Cardiac muscle cell (in vitro differentiated cells and primary cell): ENCODE measurements around the gene OVAAL. TPM values are rescaled to one million over a fixed set of nuclear protein-coding genes. Genes with fewer than 3 reads are reported as not detected.

Experiments
- DNase-seq, 2 donors: peaks; one replicate each; pipeline versions ENCODE4 v3.0.0 to v3.0.0-alpha.2; 2010 to 2017; ENCODE audit warnings: low read depth in 1 of 2, low spot score in 1 of 2
- H3K27ac ChIP-seq: fragments of 200-600 bp; sonication (generic); 2 replicates; pipeline ENCODE4 v1.5.1; 2016
- H3K27me3 ChIP-seq: fragments of 200-600 bp; sonication (generic); 2 replicates; pipeline ENCODE4 v1.6.0; 2016; ENCODE audit warnings: control low read depth
- H3K36me3 ChIP-seq: fragments of 200-600 bp; sonication (generic); 2 replicates; pipeline ENCODE4 v1.5.1; 2016; ENCODE audit warnings: control low read depth
- H3K4me1 ChIP-seq: fragments of 200-600 bp; sonication (generic); 2 replicates; pipeline ENCODE4 v1.8.1; 2017; ENCODE audit warnings: low read depth, mild to moderate bottlenecking, mixed run types
- H3K4me3 ChIP-seq: fragments of 200-600 bp; sonication (generic); 2 replicates; pipeline ENCODE4 v1.5.1; 2016; ENCODE audit warnings: mild to moderate bottlenecking
- H3K9me3 ChIP-seq: fragments of 200-600 bp; sonication (generic); 2 replicates; pipeline ENCODE4 v1.5.1; 2017; ENCODE audit warnings: low read depth, mild to moderate bottlenecking, control low read depth
- CTCF ChIP-seq: IDR thresholded peaks from 2 replicates; pipeline ENCODE4 v1.5.1; 2012; ENCODE audit warnings: low read depth, mild to moderate bottlenecking, low read length
- polyA plus RNA-seq: library from polyadenylated mRNA; unstranded; fragments of >200 nt; fragmentation: Nextera tagmentation; extraction: Ambion mirVana; gene quantifications from 2 replicates; pipeline ENCODE4 v1.2.1, GENCODE V29; 2016
- total RNA-seq: library from RNA; depleted of rRNA; stranded (reverse); fragments of >200 nt; gene quantifications from 2 replicates; pipeline ENCODE4 v1.2.3, GENCODE V29; 2016

The OVAAL gene
- total and polyA plus RNA-seq, 2 experiments from 2014 or later: 0.21 to 2.5 TPM

GRCh38 chr1:180603223-180603849 lies 44.6 kb downstream of the OVAAL start:
- no peaks in the 10 kb centered on the region for H3K9me3 ChIP-seq
- peak overlapping the region; percentile 31 for H3K27ac ChIP-seq
- TF ChIP-seq CTCF: no peak
- no peak overlapping the region for H3K4me3 ChIP-seq
- no peaks in the 10 kb centered on the region for H3K27me3 ChIP-seq
- peak in 1 of 2 donors; percentile 65 for DNase-seq
- H3K4me1 ChIP-seq: no peaks in the 10 kb centered on the region
- H3K36me3 ChIP-seq: no peaks in the 10 kb centered on the region

GRCh38 chr1:180603850-180604226 lies 45.1 kb downstream of the OVAAL start:
- TF ChIP-seq CTCF: no peak
- no peak overlapping the region for H3K27ac ChIP-seq
- no peaks in the 10 kb centered on the region for H3K36me3 ChIP-seq
- no peaks in the 10 kb centered on the region for H3K27me3 ChIP-seq
- no peaks in the 10 kb centered on the region for H3K9me3 ChIP-seq
- H3K4me1 ChIP-seq: no peaks in the 10 kb centered on the region
- no peak for DNase-seq
- H3K4me3 ChIP-seq: no peak overlapping the region

GRCh38 chr1:180606155-180606554 lies 47.4 kb downstream of the OVAAL start:
- no peaks in the 10 kb centered on the region for H3K9me3 ChIP-seq
- no peak for TF ChIP-seq CTCF
- no peaks in the 10 kb centered on the region for H3K36me3 ChIP-seq
- no peak for DNase-seq
- H3K4me3 ChIP-seq: no peak overlapping the region
- H3K27me3 ChIP-seq: no peaks in the 10 kb centered on the region
- peaks cover 16% of the 10 kb centered on the region for H3K4me1 ChIP-seq
- no peak overlapping the region for H3K27ac ChIP-seq

GRCh38 chr1:180609643-180610555 lies 51.1 kb downstream of the OVAAL start:
- Histone ChIP-seq H3K9me3 (no peaks in the 10 kb centered on the region), H3K27ac (peak overlapping the region; percentile 32), H3K27me3 (no peaks in the 10 kb centered on the region), H3K36me3 (no peaks in the 10 kb centered on the region), H3K4me1 (peaks cover 31% of the 10 kb centered on the region), H3K4me3 (no peak overlapping the region)
- peak in 1 of 2 donors; percentile 81 for DNase-seq
- TF ChIP-seq CTCF: no peak

GRCh38 chr1:180610556-180611015 lies 51.8 kb downstream of the OVAAL start:
- TF ChIP-seq CTCF: no peak
- Histone ChIP-seq H3K9me3 (no peaks in the 10 kb centered on the region), H3K4me3 (no peak overlapping the region), H3K27me3 (no peaks in the 10 kb centered on the region), H3K27ac (peak overlapping the region; percentile 52), H3K36me3 (no peaks in the 10 kb centered on the region), H3K4me1 (peaks cover 34% of the 10 kb centered on the region)
- DNase-seq: no peak
